ENCODE results near the gene TXNDC9. TPM values are rescaled to one million over a fixed set of nuclear protein-coding genes. Genes with fewer than 3 reads are reported as not detected.
"Not testable (repeated sequence)": the region's sequence is repeated elsewhere in the genome, so short reads cannot be mapped to it uniquely, and the experiment has no call there.

The TXNDC9 gene
- total RNA-seq, 1 experiment from 2014 or later = 31.0 TPM

DNA sequence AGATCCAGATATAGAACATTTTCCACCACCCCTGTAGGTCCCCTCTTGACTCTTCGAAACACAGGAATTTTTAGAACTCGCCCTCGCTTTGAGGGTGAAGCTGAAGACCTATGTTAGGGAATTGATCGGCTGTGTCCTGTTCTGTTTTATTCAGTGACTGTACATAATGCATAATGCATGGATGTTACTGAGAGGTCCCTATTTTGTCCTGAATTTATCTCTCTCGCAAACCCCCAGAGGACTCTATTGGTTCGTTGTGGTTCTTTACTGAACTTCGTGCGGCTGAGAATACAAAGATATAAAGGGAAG, 625 bp upstream of the TXNDC9 start:
- TF ChIP-seq EMX1 (CRISPR knock-in tag; IDR thresholded peaks at IDR 0.05) (no peak), SOX15 (CRISPR knock-in tag; IDR thresholded peaks at IDR 0.05) (no peak), FOXK1 (CRISPR knock-in tag; IDR thresholded peaks at IDR 0.05) (no peak), KAT7 (CRISPR knock-in tag; IDR thresholded peaks at IDR 0.05; ENCODE audit: borderline replicate concordance) (no peak), FOXP1 (CRISPR knock-in tag; IDR thresholded peaks at IDR 0.05; ENCODE audit: borderline replicate concordance) (no peak), ZNF232 (CRISPR knock-in tag; IDR thresholded peaks at IDR 0.05) (no peak), RELA (CRISPR knock-in tag; IDR thresholded peaks at IDR 0.05; ENCODE audit: borderline replicate concordance) (no peak), JUN (CRISPR knock-in tag; IDR thresholded peaks at IDR 0.05) (no peak), NR1H2 (CRISPR knock-in tag; IDR thresholded peaks at IDR 0.05) (no peak), FOXJ3 (CRISPR knock-in tag; IDR thresholded peaks at IDR 0.05; ENCODE audit: borderline replicate concordance) (no peak), OVOL2 (CRISPR knock-in tag; IDR thresholded peaks at IDR 0.05; ENCODE audit: borderline replicate concordance) (no peak), RORB (CRISPR knock-in tag; IDR thresholded peaks at IDR 0.05) (no peak)
- TF ChIP-seq, protein P1, sequence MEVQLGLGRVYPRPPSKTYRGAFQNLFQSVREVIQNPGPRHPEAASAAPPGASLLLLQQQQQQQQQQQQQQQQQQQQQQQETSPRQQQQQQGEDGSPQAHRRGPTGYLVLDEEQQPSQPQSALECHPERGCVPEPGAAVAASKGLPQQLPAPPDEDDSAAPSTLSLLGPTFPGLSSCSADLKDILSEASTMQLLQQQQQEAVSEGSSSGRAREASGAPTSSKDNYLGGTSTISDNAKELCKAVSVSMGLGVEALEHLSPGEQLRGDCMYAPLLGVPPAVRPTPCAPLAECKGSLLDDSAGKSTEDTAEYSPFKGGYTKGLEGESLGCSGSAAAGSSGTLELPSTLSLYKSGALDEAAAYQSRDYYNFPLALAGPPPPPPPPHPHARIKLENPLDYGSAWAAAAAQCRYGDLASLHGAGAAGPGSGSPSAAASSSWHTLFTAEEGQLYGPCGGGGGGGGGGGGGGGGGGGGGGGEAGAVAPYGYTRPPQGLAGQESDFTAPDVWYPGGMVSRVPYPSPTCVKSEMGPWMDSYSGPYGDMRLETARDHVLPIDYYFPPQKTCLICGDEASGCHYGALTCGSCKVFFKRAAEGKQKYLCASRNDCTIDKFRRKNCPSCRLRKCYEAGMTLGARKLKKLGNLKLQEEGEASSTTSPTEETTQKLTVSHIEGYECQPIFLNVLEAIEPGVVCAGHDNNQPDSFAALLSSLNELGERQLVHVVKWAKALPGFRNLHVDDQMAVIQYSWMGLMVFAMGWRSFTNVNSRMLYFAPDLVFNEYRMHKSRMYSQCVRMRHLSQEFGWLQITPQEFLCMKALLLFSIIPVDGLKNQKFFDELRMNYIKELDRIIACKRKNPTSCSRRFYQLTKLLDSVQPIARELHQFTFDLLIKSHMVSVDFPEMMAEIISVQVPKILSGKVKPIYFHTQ (CRISPR knock-in tag; IDR thresholded peaks at IDR 0.05) = no peak
- TF ChIP-seq, protein P2, sequence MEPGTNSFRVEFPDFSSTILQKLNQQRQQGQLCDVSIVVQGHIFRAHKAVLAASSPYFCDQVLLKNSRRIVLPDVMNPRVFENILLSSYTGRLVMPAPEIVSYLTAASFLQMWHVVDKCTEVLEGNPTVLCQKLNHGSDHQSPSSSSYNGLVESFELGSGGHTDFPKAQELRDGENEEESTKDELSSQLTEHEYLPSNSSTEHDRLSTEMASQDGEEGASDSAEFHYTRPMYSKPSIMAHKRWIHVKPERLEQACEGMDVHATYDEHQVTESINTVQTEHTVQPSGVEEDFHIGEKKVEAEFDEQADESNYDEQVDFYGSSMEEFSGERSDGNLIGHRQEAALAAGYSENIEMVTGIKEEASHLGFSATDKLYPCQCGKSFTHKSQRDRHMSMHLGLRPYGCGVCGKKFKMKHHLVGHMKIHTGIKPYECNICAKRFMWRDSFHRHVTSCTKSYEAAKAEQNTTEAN (CRISPR knock-in tag; IDR thresholded peaks at IDR 0.05) = no peak
- TF ChIP-seq, protein P3, sequence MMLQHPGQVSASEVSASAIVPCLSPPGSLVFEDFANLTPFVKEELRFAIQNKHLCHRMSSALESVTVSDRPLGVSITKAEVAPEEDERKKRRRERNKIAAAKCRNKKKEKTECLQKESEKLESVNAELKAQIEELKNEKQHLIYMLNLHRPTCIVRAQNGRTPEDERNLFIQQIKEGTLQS (CRISPR knock-in tag; conservative IDR thresholded peaks at IDR 0.05) = no peak
- ATAC-seq (peak; percentile 14), DNase-seq (ENCODE audit: low spot score) (no peak)
- Mint-ChIP-seq H3K9me3 (no peaks in the 10 kb centered on the region), H3K4me3 (no peak overlapping the region), H3K4me1 (peaks cover 16% of the 10 kb centered on the region), H3K27me3 (ENCODE audit: low read depth) (no peaks in the 10 kb centered on the region), H3K27ac (no peak overlapping the region), H3K36me3 (peaks cover 16% of the 10 kb centered on the region)
- POLR2A ChIA-PET = interaction anchor here (1.1 to 2.6 kb wide), 7 partner anchors 28 to 196 kb away, joined by 3 to 7 read pairs (median 4); partner anchors contain the start of genes LIPT1 and TSGA10
- CTCF ChIA-PET = interaction anchor here (0.7 to 2.4 kb wide), 9 partner anchors 20 to 924 kb away, joined by 3 to 9 read pairs (median 4); partner anchors contain the start of gene REV1

DNA sequence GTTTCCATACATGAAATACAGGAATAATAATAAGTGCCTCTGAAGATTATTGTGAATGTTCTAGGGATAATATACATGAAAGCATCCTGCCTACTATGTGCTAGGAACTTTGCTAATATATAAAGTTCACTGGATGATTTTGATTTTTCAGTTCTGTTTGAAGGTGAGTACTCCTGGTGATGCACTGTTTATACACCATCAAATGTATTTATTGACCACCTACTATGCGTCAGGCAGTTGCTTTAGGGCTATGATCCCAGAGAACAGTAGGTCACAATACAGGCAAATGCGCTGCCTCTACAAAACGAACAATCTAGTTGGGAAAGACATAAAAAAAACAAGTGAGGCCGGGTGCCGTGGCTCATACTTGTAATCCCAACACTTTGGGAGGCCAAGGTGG, 10.7 kb downstream of the TXNDC9 start:
- ATAC-seq = no peak
- Mint-ChIP-seq H3K4me3 (no peak overlapping the region), H3K36me3 (peaks cover 63% of the 10 kb centered on the region), H3K4me1 (no peaks in the 10 kb centered on the region), H3K27me3 (ENCODE audit: low read depth) (no peaks in the 10 kb centered on the region), H3K27ac (no peak overlapping the region), H3K9me3 (no peaks in the 10 kb centered on the region)
- DNase-seq (ENCODE audit: low spot score) = no peak
- TF ChIP-seq, protein P4, sequence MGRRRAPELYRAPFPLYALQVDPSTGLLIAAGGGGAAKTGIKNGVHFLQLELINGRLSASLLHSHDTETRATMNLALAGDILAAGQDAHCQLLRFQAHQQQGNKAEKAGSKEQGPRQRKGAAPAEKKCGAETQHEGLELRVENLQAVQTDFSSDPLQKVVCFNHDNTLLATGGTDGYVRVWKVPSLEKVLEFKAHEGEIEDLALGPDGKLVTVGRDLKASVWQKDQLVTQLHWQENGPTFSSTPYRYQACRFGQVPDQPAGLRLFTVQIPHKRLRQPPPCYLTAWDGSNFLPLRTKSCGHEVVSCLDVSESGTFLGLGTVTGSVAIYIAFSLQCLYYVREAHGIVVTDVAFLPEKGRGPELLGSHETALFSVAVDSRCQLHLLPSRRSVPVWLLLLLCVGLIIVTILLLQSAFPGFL (CRISPR knock-in tag; IDR thresholded peaks at IDR 0.05; ENCODE audit: borderline replicate concordance) = no peak
- TF ChIP-seq TEAD1 (CRISPR knock-in tag; IDR thresholded peaks at IDR 0.05) (no peak), NR1H2 (CRISPR knock-in tag; IDR thresholded peaks at IDR 0.05) (no peak)
- ChIA-PET POLR2A (no interaction called here), CTCF (no interaction called here)

DNA sequence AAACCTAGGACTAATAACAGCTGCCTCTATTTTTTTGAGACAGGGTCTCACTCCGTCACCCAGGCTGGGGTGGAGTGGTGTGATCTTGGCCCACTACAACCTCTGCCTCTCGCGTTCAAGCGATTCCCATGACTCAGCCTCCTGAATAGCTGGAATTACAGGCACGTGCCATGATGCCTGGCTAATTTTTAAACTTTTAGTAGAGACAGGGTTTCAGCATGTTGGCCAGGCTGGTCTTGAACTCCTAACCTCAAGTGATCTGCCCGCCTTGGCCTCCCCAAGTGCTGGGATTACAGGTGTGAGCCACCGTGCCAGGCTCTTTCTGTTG, 18.3 kb downstream of the TXNDC9 start:
- POLR2A ChIA-PET; H3K4me3 Mint-ChIP-seq; H3K27ac Mint-ChIP-seq; H3K9me3 Mint-ChIP-seq; DNase-seq (ENCODE audit: low spot score); H3K27me3 Mint-ChIP-seq (ENCODE audit: low read depth); H3K4me1 Mint-ChIP-seq; ATAC-seq: not testable (repeated sequence)
- CTCF ChIA-PET = interaction anchor here (1.3 kb wide), 1 partner anchor 19 kb away, joined by 4 read pairs; the partner anchor contains the start of genes EIF5B and TXNDC9
- peaks cover 42% of the 10 kb centered on the region for H3K36me3 Mint-ChIP-seq
